Activated gamma-delta T cell treated with Interleukin-2 at 50 U/mL for 16 hours (primary cell): ENCODE results near the gene UNCX.
"Not testable (repeated sequence)": the region's sequence is repeated elsewhere in the genome, so short reads cannot be mapped to it uniquely, and the experiment has no call there.

Source experiments
- DNase-seq: peaks from one replicate; pipeline ENCODE4 v3.0.0-alpha.2; 2020

The UNCX gene

DNA sequence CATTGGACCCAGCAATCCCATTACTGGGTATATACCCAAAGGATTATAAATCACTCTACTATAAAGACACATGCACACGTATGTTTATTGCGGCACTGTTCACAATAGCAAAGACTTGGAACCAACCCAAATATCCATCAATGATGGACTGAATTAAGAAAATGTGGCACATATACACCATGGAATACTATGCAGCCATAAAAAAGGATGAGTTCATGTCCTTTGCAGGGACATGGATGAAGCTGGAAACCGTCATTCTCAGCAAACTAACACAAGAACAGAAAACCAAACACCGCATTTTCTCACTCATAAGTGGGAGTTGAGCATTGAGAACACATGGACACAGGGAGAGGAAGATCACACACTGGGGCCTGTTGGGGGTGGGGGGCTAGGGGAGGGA, 47.2 kb downstream of the UNCX start:
- not testable (repeated sequence) for DNase-seq

DNA sequence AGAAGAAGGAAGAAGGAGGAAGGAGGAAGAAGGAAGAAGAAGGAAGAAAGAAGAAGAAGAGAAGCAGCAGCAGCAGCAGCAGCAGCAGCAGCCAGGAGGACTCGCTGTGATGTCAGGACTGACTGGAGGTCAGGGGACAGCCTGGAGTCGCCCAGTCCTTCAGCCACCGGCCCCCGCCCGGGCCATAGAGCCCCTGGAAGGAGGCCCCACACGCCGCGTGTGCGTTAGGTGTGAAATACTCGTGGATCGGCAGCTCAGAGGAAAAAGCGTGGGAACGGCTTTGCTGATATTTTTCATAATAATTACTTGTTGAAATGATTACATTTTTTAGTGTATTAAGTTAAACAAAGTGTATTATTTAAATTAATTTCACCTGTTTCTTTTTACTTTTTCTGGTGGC, 48.4 kb downstream of the UNCX start:
- DNase-seq = no peak

DNA sequence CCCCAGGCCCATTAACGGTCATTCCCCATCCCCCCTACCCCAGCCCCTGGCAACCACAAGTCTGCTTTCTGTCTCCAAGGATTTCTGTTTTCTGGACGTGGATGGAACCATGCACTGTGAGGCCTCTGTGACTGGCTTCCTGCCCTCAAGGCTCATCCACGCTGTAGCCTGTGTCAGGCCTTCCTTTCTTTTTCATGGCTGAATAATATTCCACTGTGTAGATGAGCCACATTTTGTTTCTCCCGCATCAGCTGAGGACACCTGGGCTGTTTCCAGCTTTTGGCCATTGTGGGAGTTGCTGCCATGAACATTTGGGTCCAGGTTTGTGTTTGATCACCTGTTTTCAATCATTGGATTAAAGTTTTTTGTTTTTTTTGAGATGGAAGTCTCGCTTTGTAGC, 50.0 kb downstream of the UNCX start:
- DNase-seq = no peak

DNA sequence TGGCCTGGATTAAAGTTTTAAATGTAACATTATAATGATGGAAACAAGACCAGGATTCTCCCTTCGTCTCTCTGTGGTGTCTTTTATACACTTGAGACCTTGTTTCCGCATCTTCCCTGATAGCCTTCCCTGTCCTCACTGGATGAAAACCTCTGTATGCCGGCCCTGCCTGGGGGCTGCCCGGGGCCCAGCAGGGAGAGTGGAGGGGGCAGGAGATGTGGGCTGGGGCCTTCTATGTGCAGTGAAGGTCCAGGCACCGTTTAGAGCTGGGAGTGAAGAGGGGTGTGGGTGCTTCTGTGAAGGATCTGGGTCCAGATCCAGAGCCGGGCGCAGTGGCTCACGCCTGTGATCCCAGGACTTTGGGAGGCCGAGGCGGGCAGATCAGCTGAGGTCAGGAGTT, 50.7 kb downstream of the UNCX start:
- no peak for DNase-seq

DNA sequence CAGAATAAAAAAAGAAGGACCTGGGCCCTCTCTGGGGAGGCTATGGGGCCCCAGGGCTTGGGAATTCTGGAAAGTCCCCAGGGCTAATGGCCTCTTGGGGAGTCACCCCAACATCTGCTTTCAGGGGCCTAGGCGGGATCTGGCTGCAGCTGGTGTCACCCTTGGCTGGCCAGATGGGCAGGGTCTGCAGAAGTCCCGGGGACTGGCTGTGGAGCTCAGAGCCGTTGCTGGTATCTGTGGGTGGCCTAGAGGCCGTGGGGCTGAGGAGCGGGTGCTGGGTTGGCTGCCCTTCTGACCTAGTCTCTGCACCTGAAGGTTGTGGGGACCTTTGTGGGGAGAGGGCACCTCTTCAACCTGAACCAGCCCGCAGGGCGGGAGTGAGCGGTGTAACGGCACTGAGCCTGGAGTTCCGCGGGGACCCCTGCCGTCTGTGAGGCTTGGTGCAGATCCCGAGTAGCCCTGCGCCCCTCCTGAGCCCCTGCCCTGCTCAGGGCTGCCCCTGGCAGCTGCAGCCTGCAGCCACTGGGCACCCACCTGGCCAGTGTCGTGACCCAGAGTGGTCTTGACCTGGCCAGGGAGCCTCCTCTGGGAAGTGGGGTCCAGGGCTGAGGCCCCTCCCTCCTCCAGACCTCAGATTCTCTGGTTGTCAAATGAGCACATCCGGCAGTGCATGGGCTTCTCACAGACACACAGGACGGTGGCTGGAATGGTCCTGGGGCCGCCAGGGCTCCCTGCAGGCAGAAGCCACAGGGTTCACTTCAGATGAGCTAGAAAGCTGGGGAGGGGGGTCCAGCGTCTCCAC, 51.5 kb downstream of the UNCX start:
- DNase-seq = no peak

DNA sequence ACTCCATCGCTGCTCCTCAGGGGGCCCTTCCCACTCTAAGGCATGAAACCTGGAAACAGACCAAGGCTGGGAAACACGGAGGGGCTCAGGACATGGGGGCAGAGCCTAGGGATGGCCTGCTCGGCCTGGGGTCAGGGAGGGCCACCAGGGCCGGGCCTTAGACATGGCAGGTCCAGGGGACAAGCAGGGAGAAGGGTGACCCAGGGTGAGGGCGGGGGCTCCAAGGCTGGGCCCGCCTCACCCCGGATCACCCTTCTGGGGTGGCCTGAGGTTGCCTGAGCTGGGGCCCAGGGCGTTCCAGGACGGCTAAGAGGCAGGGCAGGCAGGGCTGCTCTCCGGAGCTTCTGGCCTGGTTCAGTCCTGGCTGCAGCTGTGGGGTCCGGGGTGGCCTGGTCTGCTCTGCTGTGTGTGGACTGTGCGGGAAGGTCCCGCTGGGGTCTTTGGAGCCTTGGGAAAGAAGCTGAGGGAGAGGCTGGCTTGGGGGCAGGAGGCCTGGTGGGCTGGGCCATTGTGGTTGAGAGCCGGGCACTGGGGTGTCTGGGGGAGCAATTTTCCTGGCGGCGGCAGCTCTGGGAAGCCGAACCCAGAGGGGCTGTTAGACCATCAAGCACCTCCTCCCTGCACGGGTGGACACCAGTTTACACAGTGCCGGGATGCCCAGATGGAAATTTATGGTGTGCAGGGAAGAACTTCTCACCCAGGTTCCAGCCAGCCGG, 52.2 kb downstream of the UNCX start:
- no peak for DNase-seq

DNA sequence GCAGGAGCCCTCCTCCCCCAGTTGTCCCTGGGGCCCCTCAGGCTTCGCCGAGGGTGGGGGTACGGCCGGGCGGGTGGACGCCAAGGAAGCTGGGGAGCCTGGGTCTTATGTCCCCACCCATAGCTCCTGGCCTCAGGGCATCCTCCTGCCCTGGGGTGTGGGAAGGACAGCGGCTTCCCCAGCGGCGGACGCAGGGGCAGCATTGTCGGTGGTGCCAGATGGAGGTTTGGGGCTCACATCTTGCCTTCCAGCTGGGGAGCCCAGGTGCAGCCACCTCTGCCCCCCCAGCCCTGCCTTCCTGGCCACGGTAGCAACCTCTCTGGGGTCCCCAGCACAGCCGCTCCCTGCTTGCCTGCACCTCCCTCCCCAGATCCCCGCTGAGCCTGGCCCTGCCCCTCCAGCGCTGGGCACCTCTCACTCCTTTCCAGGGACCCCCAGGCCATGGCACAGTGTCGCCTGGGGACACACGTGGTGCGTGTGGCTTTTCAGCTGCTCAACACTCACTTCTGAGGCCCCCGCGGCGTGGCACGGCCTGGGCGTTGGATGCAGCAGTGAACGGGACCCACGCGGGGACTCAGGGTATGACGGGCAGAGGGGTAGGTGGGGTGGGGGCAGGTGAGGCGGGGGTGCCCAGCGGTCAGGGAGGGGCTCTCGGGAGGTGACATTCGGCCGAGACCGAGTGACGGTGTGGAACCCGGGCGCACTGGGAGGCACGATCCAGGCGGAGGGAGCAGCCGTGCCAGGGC, 53.1 kb downstream of the UNCX start:
- no peak for DNase-seq
